Psoas muscle (tissue), 8 donors: Measurements from ENCODE around the gene GBP2. TPM values are rescaled to one million over a fixed set of nuclear protein-coding genes. Genes with fewer than 3 reads are reported as not detected.

Source experiments
- ATAC-seq, 4 donors: fragments of 200-7000 bp; cut with Tn5 transposase; one replicate each; pipeline ENCODE4 v1.9.1; 2020; ENCODE audit warnings: moderate library complexity in 3 of 4, mild to moderate bottlenecking in 2 of 4
- DNase-seq, 2 donors: peaks; one replicate each; pipeline ENCODE4 v3.0.0-alpha.2; 2020
- H3K27ac ChIP-seq: fragments of 200-600 bp; one replicate; pipeline ENCODE4 v1.8.0; 2022
- H3K27me3 ChIP-seq, 3 donors: fragments of 200-600 bp in 1 of 3; one replicate each; pipeline versions ENCODE4 v1.6.1 to v1.8.0; 2013 to 2022; ENCODE audit warnings: low read length in 2 of 3, mild to moderate bottlenecking in 2 of 3, moderate library complexity in 1 of 3; ENCODE audit not compliant: insufficient read depth in 3 of 3
- H3K36me3 ChIP-seq, 2 donors: fragments of 200-600 bp in 1 of 2; one replicate each; pipeline versions ENCODE4 v1.6.1 to v1.8.0; 2013 to 2022; ENCODE audit warnings: low read depth in 1 of 2, mild to moderate bottlenecking in 1 of 2, moderate library complexity in 1 of 2; ENCODE audit not compliant: insufficient read depth in 1 of 2
- H3K4me1 ChIP-seq: fragments of 200-600 bp; one replicate; pipeline ENCODE4 v1.8.0; 2022
- H3K4me3 ChIP-seq: fragments of 200-600 bp; one replicate; pipeline ENCODE4 v1.8.0; 2022; ENCODE audit warnings: mild to moderate bottlenecking
- H3K9me3 ChIP-seq: fragments of 200-600 bp; one replicate; pipeline ENCODE4 v1.8.0; 2022
- WGBS, 3 donors: extraction: QIAGEN DNeasy Blood & Tissue Kit; methylation state at CpG; one replicate each; pipeline versions ENCODE4 v1.1.6 to v1.1.7; 2013; 5-methylcytosine and 5-hydroxymethylcytosine counted together
- intact Hi-C, 2 donors: fragments of 100-400 bp; cut with DNase I; formaldehyde crosslinking; loops; one replicate each; pipeline versions ENCODE4 v1.11.0 to v1.14.2; 2022
- polyA plus RNA-seq, 3 donors: library from polyadenylated mRNA; stranded (reverse); fragments of 200-250 nt; gene quantifications; one replicate each; pipeline ENCODE4 v1.2.3, GENCODE V29; 2013
- total RNA-seq, 4 donors: library from RNA; stranded (reverse); fragmentation: NEBNext Ultra II Directional in 2 of 4; extraction: Animal tissue kit (Norgen Biotek cat#: 25700) in 2 of 4; gene quantifications; one replicate each; pipeline versions ENCODE4 v1.2.1 to v1.2.4, GENCODE V29; 2021 to 2023
- TF ChIP-seq, protein P1 (sequence below): fragments of 200-600 bp; IDR thresholded peaks from one replicate; pipeline ENCODE4 v1.8.0; 2022; ENCODE audit warnings: antibody characterized with exemption
- donor health status: healthy with polysubstance abuse.
- donor health status: DM: no; HTN: no; CAD: no; lungs with moderate emphysema.
- donor health status: Bipolar disorder and iron deficiency.
- donor health status: healthy.
- donor health status: DM: yes; HTN: yes; CAD: no.
- donor health status: DM: no; HTN: no; CAD: no.
- donor health status: DM: no; HTN: no; CAD: no.
- donor health status: DM: yes; HTN: yes; CAD: no.

Gene GBP2
- total and polyA plus RNA-seq, 7 donors = 11.3 to 36.6 (median 25.8) TPM

DNA sequence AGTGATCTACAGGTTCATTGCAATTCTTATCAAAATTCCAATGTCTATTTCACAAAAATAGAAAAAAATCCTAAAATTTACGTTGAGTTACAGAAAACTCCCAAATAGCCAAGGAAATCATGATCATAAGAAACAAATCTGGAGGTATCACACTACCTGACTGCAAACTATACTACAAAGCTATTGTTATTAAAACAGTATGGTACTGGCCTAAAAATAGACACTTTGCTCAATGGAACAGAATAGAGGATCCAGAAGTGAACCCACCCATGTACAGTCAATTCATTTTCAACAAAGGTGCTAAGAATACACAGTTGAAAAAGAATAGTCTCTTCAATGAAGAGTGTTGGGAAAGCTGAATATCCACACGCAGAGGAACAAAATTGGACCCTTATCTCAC lies 30.2 kb downstream of the GBP2 start:
- TF ChIP-seq, protein P1, sequence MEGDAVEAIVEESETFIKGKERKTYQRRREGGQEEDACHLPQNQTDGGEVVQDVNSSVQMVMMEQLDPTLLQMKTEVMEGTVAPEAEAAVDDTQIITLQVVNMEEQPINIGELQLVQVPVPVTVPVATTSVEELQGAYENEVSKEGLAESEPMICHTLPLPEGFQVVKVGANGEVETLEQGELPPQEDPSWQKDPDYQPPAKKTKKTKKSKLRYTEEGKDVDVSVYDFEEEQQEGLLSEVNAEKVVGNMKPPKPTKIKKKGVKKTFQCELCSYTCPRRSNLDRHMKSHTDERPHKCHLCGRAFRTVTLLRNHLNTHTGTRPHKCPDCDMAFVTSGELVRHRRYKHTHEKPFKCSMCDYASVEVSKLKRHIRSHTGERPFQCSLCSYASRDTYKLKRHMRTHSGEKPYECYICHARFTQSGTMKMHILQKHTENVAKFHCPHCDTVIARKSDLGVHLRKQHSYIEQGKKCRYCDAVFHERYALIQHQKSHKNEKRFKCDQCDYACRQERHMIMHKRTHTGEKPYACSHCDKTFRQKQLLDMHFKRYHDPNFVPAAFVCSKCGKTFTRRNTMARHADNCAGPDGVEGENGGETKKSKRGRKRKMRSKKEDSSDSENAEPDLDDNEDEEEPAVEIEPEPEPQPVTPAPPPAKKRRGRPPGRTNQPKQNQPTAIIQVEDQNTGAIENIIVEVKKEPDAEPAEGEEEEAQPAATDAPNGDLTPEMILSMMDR = no peak
- intact Hi-C loops = no loop called here
- WGBS, 3 donors = 83 to 94% (median 87%) methylated on average over 2 of the region's 2 CpGs

DNA sequence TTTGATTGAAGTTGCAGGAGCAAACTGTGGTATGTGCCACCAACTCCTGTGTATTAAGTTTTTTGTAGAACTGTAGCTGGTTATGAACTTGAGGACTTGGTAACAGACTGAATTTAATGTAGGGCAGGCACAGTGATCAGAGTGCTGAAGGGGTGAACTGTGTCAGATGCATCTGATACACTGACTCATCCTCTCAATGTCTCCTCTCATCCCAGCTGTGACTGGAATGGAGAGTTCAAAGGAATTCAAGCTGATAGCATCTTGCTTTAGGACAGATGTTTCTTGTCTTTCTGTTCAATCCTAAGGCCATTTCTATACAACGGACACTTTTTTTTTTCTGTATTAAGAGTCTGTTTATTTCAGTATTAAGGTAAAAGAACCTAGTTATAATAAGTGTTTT lies 36.0 kb downstream of the GBP2 start:
- DNase-seq (no peak), ATAC-seq (no peak)
- Histone ChIP-seq H3K36me3 (no peaks in the 10 kb centered on the region), H3K4me1 (no peaks in the 10 kb centered on the region), H3K4me3 (no peak overlapping the region), H3K9me3 (no peaks in the 10 kb centered on the region), H3K27me3 (peaks cover 0 to 3% (median 0%) of the 10 kb centered on the region in 3 donors), H3K27ac (no peak overlapping the region)
- TF ChIP-seq, protein P1 = no peak
- intact Hi-C loops = no loop called here
- 51 to 62% (median 57%) methylated on average over 1 of the region's 1 CpG for WGBS, 3 donors

More for the DNA sequence above, 30.2 kb downstream of the GBP2 start:
- no peak for DNase-seq
- H3K27ac ChIP-seq = no peak overlapping the region
- no peaks in the 10 kb centered on the region for H3K36me3 ChIP-seq
- peaks cover 0 to 3% (median 0%) of the 10 kb centered on the region in 3 donors for H3K27me3 ChIP-seq
- H3K4me1 ChIP-seq = no peaks in the 10 kb centered on the region
- no peak overlapping the region for H3K4me3 ChIP-seq
- no peak for ATAC-seq
- peaks cover 12% of the 10 kb centered on the region for H3K9me3 ChIP-seq

DNA sequence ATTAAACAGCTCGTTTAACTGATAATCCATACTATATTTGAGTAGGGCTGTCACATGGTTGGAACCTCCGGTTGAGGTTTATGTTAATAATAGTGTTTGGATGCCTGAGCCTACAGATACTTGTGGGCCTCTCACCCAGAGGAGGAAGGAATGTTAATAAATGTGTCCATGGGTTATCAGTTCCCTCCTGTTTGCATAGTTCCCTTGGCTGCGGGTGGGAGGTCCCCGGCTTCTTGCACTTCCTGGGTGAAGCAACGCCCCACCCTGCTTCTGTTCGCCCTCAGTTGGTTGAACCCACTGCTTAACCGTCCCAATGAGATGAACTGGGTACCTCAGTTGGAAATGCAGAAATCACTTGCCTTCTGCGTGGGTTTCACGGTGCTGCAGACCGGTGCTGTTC lies 37.3 kb downstream of the GBP2 start:
- no peak overlapping the region for H3K4me3 ChIP-seq
- WGBS, 3 donors = 56 to 58% (median 57%) methylated on average over 10 of the region's 10 CpGs
- intact Hi-C loops = no loop called here

DNA sequence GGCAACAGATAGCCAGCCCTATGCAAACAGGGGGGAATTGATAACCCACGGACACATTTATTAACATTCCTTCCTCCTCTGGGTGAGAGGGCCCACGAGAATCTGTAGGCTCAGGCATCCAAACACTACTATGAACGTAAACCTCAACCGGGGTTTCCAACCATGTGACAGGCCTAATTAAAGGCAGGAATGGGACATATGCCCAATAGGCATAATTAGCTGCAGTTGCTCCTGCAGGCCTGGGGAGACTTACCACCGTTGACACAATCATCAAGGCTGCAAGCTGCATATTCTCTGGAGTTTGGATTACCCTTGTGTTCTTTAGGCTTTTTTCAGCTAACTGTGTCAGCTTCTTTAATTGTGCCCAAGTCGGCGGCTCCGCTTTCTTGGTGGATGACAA lies 38.7 kb downstream of the GBP2 start:
- DNase-seq (no peak), ATAC-seq (no peak)
- Histone ChIP-seq H3K4me3 (no peak overlapping the region), H3K27me3 (peaks cover 0 to 1% (median 0%) of the 10 kb centered on the region in 3 donors), H3K4me1 (no peaks in the 10 kb centered on the region), H3K36me3 (no peaks in the 10 kb centered on the region), H3K27ac (no peak overlapping the region), H3K9me3 (no peaks in the 10 kb centered on the region)
- TF ChIP-seq, protein P1 = no peak
- WGBS, 3 donors = 58 to 68% (median 62%) methylated on average over 8 of the region's 8 CpGs
- intact Hi-C loops = no loop called here

More for the DNA sequence above, 37.3 kb downstream of the GBP2 start:
- no peaks in the 10 kb centered on the region for H3K36me3 ChIP-seq
- H3K4me1 ChIP-seq = no peaks in the 10 kb centered on the region
- H3K9me3 ChIP-seq = no peaks in the 10 kb centered on the region
- peak in 1 of 2 donors; percentile 48 for DNase-seq
- no peak overlapping the region for H3K27ac ChIP-seq
- TF ChIP-seq, protein P1 = no peak
- H3K27me3 ChIP-seq = peaks cover 0 to 3% (median 0%) of the 10 kb centered on the region in 3 donors
- no peak for ATAC-seq

DNA sequence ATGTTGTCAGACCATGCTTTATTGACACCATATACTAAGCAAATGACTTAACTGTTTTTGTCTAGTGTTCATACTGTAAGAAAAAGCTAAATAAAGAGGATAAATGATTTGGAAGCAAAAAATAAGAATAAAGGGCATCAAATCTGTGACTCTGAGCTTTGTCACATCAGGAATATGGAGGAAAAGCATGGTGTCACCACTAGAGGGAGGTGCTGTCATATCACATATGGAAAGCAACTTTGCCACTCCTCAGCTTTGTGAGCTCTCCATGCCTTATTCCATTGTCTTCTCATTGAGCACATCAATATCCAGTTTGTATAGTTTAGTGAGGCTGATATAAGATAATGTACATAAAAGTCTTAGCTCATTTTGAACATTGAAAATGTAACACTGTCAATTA lies 40.1 kb downstream of the GBP2 start:
- intact Hi-C loops = no loop called here
- H3K27ac ChIP-seq = no peak overlapping the region
- ATAC-seq = peak in 1 of 4 donors; percentile 71
- no peak for DNase-seq
- no peak overlapping the region for H3K4me3 ChIP-seq
- no peaks in the 10 kb centered on the region for H3K9me3 ChIP-seq
- TF ChIP-seq, protein P1 = no peak
- H3K36me3 ChIP-seq = no peaks in the 10 kb centered on the region
- H3K27me3 ChIP-seq = no peaks in the 10 kb centered on the region
- no peaks in the 10 kb centered on the region for H3K4me1 ChIP-seq
